Body of pancreas (tissue), 4 donors: ENCODE results near the gene NREP. TPM values are rescaled to one million over a fixed set of nuclear protein-coding genes. Genes with fewer than 3 reads are reported as not detected.

ENCODE experiments used
- ATAC-seq: fragments of 150-250 bp; one replicate; pipeline ENCODE4 v1.9.1; 2016
- DNase-seq, 4 donors: peaks; one replicate each; pipeline ENCODE4 v3.0.0-alpha.2; 2019
- H3K27ac ChIP-seq, 4 donors: fragments of 200-600 bp; sonication (generic); 1 replicate in 3 of 4; 2 replicates in 1 of 4; pipeline versions ENCODE4 v1.5.1 to v1.6.1; 2016 to 2019; ENCODE audit warnings: mild to moderate bottlenecking in 1 of 4, mixed read lengths in 1 of 4, moderate library complexity in 1 of 4
- H3K27me3 ChIP-seq, 2 donors: fragments of 200-600 bp; sonication (generic); one replicate each; pipeline ENCODE4 v1.6.0; 2016; ENCODE audit warnings: mild to moderate bottlenecking in 1 of 2
- H3K36me3 ChIP-seq, 2 donors: fragments of 200-600 bp; sonication (generic); replicated peaks in 1 of 2; 2 replicates each; pipeline ENCODE4 v1.5.1; 2016; ENCODE audit warnings: low read depth in 2 of 2; ENCODE audit not compliant: insufficient read depth in 1 of 2
- H3K4me1 ChIP-seq: fragments of 200-600 bp; sonication (generic); one replicate; pipeline ENCODE4 v1.6.0; 2016
- H3K4me3 ChIP-seq, 2 donors: fragments of 200-600 bp; sonication (generic); 1 replicate in 1 of 2; 2 replicates in 1 of 2; pipeline ENCODE4 v1.5.1; 2016 to 2019
- H3K9me3 ChIP-seq, 3 donors: fragments of 200-600 bp; sonication (generic); 1 replicate in 2 of 3; 2 replicates in 1 of 3; pipeline ENCODE4 v1.5.1; 2016
- POLR2A ChIP-seq, 3 donors: fragments of 450-650 bp; IDR thresholded peaks; one replicate each; pipeline ENCODE4 v1.6.1; 2016; ENCODE audit warnings: antibody characterized with exemption in 3 of 3, mild to moderate bottlenecking in 2 of 3
- WGBS, 2 donors: methylation state at CpG; one replicate each; pipeline ENCODE4 v1.1.5; 2017; 5-methylcytosine and 5-hydroxymethylcytosine counted together
- intact Hi-C: fragments of 100-400 bp; cut with DNase I; formaldehyde crosslinking; loops from one replicate; pipeline ENCODE4 v1.15.1; 2023
- total RNA-seq, 2 donors: library from RNA; depleted of rRNA; stranded (reverse); fragments of >200 nt; gene quantifications; one replicate each; pipeline ENCODE4 v1.1.0, GENCODE V29; 2016
- TF ChIP-seq, protein P1 (sequence below), 7 experiments: fragments of 450-650 bp in 4 of 7; fragments of 200-600 bp in 3 of 7; sonication (generic) in 3 of 7; IDR thresholded peaks; one replicate each; pipeline ENCODE4 v1.5.1; 2016 to 2019; ENCODE audit warnings: antibody characterized with exemption in 7 of 7

NREP gene
- total RNA-seq, 2 donors from 2014 or later = 4.4 to 5.3 TPM

DNA sequence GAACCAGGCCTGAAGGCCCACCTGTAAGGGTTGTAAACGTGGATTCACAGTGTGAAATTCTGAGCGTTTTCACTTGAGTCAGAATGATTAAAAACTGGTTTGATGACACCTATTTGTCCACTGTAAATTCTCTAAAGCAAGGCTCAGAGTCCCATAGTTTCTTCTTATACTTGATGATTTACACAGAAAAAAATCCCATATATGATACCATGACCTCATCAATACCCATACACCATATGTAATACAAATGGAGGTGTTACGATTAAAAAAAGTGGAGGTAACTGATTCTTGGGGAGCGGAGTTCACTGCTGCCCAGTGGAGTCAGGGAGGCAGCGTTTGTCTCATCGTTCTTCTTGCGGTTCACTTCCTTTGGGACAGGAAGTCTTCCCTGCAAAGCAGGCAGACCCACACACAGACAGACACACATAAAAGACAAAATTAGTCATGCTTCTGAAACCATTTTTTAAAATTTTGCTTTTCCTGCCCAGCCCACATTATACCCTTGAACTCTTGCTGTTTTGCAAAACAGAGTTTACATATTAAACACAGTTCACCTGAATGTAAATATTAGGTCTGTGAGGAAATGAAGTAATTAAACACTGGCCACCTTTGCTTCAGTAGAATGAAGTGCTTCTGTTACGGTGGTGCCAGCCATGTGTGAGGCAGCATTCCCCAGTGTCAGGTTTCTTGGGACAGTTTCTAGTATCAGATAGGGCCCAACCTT, 26.2 kb downstream of the NREP start:
- peak overlapping the region in 1 of 4 donors; percentile 33 for H3K27ac ChIP-seq
- intact Hi-C loops = no loop called here
- ATAC-seq = peak; percentile 47
- peak in 3 of 4 donors; percentile 16 to 39 (median 21) for DNase-seq
- peaks cover 17% of the 10 kb centered on the region for H3K4me1 ChIP-seq
- 69 to 81% methylated on average over 8 of the region's 8 CpGs for WGBS, 2 donors
- no peaks in the 10 kb centered on the region for H3K9me3 ChIP-seq
- H3K27me3 ChIP-seq = no peaks in the 10 kb centered on the region
- no peaks in the 10 kb centered on the region for H3K36me3 ChIP-seq
- TF ChIP-seq POLR2A (IDR thresholded peaks at IDR 0.05) = no peak
- TF ChIP-seq, protein P1, sequence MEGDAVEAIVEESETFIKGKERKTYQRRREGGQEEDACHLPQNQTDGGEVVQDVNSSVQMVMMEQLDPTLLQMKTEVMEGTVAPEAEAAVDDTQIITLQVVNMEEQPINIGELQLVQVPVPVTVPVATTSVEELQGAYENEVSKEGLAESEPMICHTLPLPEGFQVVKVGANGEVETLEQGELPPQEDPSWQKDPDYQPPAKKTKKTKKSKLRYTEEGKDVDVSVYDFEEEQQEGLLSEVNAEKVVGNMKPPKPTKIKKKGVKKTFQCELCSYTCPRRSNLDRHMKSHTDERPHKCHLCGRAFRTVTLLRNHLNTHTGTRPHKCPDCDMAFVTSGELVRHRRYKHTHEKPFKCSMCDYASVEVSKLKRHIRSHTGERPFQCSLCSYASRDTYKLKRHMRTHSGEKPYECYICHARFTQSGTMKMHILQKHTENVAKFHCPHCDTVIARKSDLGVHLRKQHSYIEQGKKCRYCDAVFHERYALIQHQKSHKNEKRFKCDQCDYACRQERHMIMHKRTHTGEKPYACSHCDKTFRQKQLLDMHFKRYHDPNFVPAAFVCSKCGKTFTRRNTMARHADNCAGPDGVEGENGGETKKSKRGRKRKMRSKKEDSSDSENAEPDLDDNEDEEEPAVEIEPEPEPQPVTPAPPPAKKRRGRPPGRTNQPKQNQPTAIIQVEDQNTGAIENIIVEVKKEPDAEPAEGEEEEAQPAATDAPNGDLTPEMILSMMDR (IDR thresholded peaks at IDR 0.05) = no peak
- no peak overlapping the region for H3K4me3 ChIP-seq

DNA sequence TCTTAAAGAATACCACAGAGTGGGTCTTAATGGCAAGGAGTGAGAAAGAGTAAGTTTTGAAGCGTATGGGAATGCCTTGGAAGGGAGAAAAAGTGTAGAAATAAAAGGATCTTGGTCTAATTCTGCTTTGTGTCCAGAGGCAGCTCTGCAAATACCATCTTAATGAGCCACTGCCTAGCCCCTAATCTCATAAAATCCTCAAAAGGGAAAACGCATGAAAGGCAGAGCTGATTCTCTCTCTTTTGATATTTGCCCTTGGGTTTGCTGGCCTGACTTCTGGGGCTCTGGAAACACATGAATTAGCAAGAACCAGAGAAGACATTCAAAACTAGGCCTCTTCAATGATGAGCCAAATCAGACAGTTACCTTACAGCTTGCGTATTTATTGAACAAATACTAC, 28.1 kb downstream of the NREP start:
- Histone ChIP-seq H3K27me3 (no peaks in the 10 kb centered on the region), H3K36me3 (no peaks in the 10 kb centered on the region), H3K4me1 (peaks cover 9% of the 10 kb centered on the region), H3K9me3 (no peaks in the 10 kb centered on the region), H3K4me3 (no peak overlapping the region), H3K27ac (no peak overlapping the region)
- no peak for DNase-seq
- WGBS, 2 donors = 92 to 94% methylated on average over 3 of the region's 3 CpGs
- intact Hi-C loops = no loop called here
- TF ChIP-seq, protein P1 (IDR thresholded peaks at IDR 0.05) = no peak
- TF ChIP-seq POLR2A (IDR thresholded peaks at IDR 0.05) = no peak
- no peak for ATAC-seq

DNA sequence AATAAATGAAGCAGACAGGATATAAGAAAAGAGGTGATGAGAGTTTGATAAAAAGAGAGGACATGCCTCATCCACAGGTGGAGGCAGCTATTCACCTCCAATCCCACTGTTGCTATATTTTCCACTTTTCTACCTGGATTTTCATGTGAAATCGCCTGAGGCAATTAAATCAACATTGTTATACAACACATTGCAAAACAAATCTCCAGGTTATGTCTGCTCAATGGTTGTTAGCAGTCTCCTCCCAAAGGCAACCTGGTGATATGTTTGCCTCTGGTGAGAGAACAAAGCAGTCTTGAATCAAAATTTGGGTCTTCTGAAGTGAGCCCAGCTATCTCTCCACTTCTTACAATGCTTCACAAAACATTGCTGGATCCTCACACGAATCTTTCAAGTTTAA, 30.0 kb downstream of the NREP start:
- TF ChIP-seq, protein P1 (IDR thresholded peaks at IDR 0.05) = no peak
- TF ChIP-seq POLR2A (IDR thresholded peaks at IDR 0.05) = no peak
- 67 to 89% methylated on average over 2 of the region's 2 CpGs for WGBS, 2 donors
- no peak overlapping the region for H3K4me3 ChIP-seq
- no peak overlapping the region for H3K27ac ChIP-seq
- H3K27me3 ChIP-seq = no peaks in the 10 kb centered on the region
- intact Hi-C loops = no loop called here
- no peaks in the 10 kb centered on the region for H3K36me3 ChIP-seq
- no peak for DNase-seq
- peaks cover 9% of the 10 kb centered on the region for H3K4me1 ChIP-seq
- no peak for ATAC-seq
- no peaks in the 10 kb centered on the region for H3K9me3 ChIP-seq

DNA sequence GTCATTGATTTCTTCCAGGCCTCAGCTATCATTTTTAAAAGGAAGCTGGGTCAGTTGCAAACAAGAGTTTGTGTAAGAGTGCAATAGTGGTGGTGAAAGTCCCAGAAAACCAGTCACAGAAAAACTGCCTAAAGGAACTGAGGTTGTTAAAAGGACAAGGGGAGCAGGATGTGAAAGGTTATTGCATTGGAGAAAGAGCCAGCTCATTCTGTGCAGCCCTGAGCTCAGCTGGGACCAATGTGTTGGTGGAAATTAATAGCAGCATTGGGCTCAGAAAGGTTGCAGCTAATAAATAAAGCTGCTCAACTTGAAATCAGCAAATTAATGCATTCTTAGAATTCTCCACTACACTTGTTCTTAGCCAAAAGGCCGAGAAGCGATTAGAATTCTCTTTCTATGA, 34.9 kb downstream of the NREP start:
- ATAC-seq = no peak
- Histone ChIP-seq H3K36me3 (no peaks in the 10 kb centered on the region), H3K4me1 (no peaks in the 10 kb centered on the region), H3K27me3 (no peaks in the 10 kb centered on the region), H3K4me3 (no peak overlapping the region), H3K27ac (no peak overlapping the region), H3K9me3 (no peaks in the 10 kb centered on the region)
- WGBS, 2 donors = 71 to 96% methylated on average over 2 of the region's 2 CpGs
- DNase-seq = no peak
- TF ChIP-seq, protein P1 (IDR thresholded peaks at IDR 0.05) = no peak
- TF ChIP-seq POLR2A (IDR thresholded peaks at IDR 0.05) = no peak
- intact Hi-C loops = no loop called here

DNA sequence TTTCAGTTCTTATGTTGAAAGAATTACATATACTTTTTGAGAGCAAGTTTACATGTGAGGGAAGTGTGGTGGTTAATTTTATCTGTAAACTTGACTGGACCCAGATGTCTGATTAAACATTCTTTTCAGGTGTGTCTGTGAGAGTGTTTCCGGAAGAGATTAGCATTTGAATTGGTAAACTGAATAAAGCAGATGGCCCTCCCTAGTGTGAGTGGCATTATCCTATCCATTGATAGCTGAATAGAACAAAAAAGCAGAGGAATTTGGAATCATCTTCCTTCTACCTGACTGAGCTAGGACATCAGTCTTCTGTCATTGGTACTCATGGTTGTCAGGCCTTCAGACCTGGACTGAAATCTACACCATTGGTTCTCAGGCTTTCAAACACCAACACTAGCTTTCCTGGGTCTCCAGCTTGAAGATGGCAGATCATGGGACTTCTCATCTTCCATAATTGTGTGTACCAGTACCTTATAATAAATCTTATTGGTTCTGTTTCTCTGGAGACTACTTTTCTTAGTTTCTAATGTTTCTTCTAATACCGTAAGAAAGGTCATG, 36.6 kb downstream of the NREP start:
- Histone ChIP-seq H3K27me3 (no peaks in the 10 kb centered on the region), H3K9me3 (no peaks in the 10 kb centered on the region), H3K4me1 (no peaks in the 10 kb centered on the region), H3K4me3 (no peak overlapping the region), H3K36me3 (no peaks in the 10 kb centered on the region), H3K27ac (no peak overlapping the region)
- TF ChIP-seq POLR2A (IDR thresholded peaks at IDR 0.05) = no peak
- TF ChIP-seq, protein P1 (IDR thresholded peaks at IDR 0.05) = no peak
- intact Hi-C loops = no loop called here
- ATAC-seq (no peak), DNase-seq (no peak)
- 75 to 82% methylated on average over 2 of the region's 2 CpGs for WGBS, 2 donors
